Heart left ventricle (tissue), 16 donors: ENCODE results near the gene FAM171A1. TPM values are rescaled to one million over a fixed set of nuclear protein-coding genes. Genes with fewer than 3 reads are reported as not detected.

Experiments used
- ATAC-seq, 4 donors: fragments of 200-7000 bp; cut with Tn5 transposase; one replicate each; pipeline ENCODE4 v1.9.1; 2020 to 2022; ENCODE audit warnings: moderate library complexity in 4 of 4, mild to moderate bottlenecking in 3 of 4, moderate number of reproducible peaks in 1 of 4
- DNase-seq, 5 donors: peaks; one replicate each; pipeline ENCODE4 v3.0.0-alpha.2; 2020
- H3K27ac ChIP-seq, 12 donors: fragments of 200-600 bp; sonication (generic) in 4 of 12; one replicate each; pipeline versions ENCODE4 v1.5.0 to v1.8.0; 2016 to 2022; ENCODE audit warnings: mild to moderate bottlenecking in 2 of 12
- H3K27me3 ChIP-seq, 9 donors: fragments of 200-600 bp; sonication (generic) in 2 of 9; one replicate each; pipeline versions ENCODE4 v1.5.1 to v1.8.0; 2016 to 2022; ENCODE audit warnings: mild to moderate bottlenecking in 3 of 9
- H3K36me3 ChIP-seq, 9 donors: fragments of 200-600 bp; sonication (generic) in 2 of 9; one replicate each; pipeline versions ENCODE4 v1.5.0 to v1.8.0; 2018 to 2022; ENCODE audit warnings: mild to moderate bottlenecking in 2 of 9
- H3K4me1 ChIP-seq, 12 donors: fragments of 200-600 bp; sonication (generic) in 4 of 12; one replicate each; pipeline versions ENCODE4 v1.5.0 to v1.8.0; 2016 to 2022; ENCODE audit warnings: mild to moderate bottlenecking in 3 of 12
- H3K4me3 ChIP-seq, 12 donors: fragments of 200-600 bp; sonication (generic) in 4 of 12; one replicate each; pipeline versions ENCODE4 v1.5.0 to v1.8.0; 2017 to 2022; ENCODE audit warnings: mild to moderate bottlenecking in 9 of 12, moderate library complexity in 4 of 12
- H3K9me3 ChIP-seq, 12 donors: fragments of 200-600 bp; sonication (generic) in 4 of 12; one replicate each; pipeline versions ENCODE4 v1.5.0 to v1.8.0; 2016 to 2022; ENCODE audit warnings: mild to moderate bottlenecking in 1 of 12
- CTCF ChIP-seq, 12 donors: fragments of 200-600 bp; sonication (generic) in 4 of 12; IDR thresholded peaks; one replicate each; pipeline versions ENCODE4 v1.5.0 to v1.8.0; 2018 to 2022; ENCODE audit warnings: antibody characterized with exemption in 12 of 12, mild to moderate bottlenecking in 5 of 12
- POLR2A ChIP-seq, 2 donors: fragments of 450-650 bp; IDR thresholded peaks; one replicate each; pipeline ENCODE4 v1.6.1; 2017; ENCODE audit warnings: antibody characterized with exemption in 2 of 2, mild to moderate bottlenecking in 2 of 2, moderate library complexity in 2 of 2
- WGBS, 4 donors: extraction: QIAGEN DNeasy Blood & Tissue Kit in 2 of 4; methylation state at CpG; one replicate each; pipeline versions ENCODE4 v1.1.5 to v1.1.7; 2013 to 2018; 5-methylcytosine and 5-hydroxymethylcytosine counted together
- intact Hi-C, 10 donors: fragments of 100-400 bp; cut with DNase I; formaldehyde crosslinking; loops; one replicate each; pipeline versions ENCODE4 v1.11.1 to v1.14.2; 2022
- polyA plus RNA-seq, 2 donors: library from polyadenylated mRNA; stranded (reverse); fragments of 200-250 nt; gene quantifications; one replicate each; pipeline ENCODE4 v1.2.3, GENCODE V29; 2013
- total RNA-seq, 9 donors: library from RNA; depleted of rRNA in 2 of 9; stranded (reverse); fragments of >200 nt in 2 of 9; fragmentation: NEBNext Ultra II Directional in 3 of 9; extraction: Animal tissue kit (Norgen Biotek cat#: 25700) in 3 of 9; gene quantifications; one replicate each; pipeline versions ENCODE4 v1.1.0 to v1.2.4, GENCODE V29; 2016 to 2023
- donor health status: ischemic (EF 13 %, LVEDD 7.1; RV severe dilation, severe dysfunction).
- donor health status: healthy with polysubstance abuse.
- donor health status: DM: no; HTN: yes; CAD: no.
- donor health status: DM: no; HTN: no; CAD: no.
- donor health status: ischemic (EF 25% LVEDD 6.9; RV normal size, moderate dysfunction).
- donor health status: ischemic (EF 25% LVEDD 5.7; RV mildly dilated, moderate dysfunction).
- donor health status: healthy.
- donor health status: DM: yes; HTN: yes; CAD: no.
- donor health status: ischemic (EF 35%, LVEDD 5.7; RV mildly dilated, moderate dysfunction).
- donor health status: nonischemic (EF 11% LVEDD 7.7; RV severe dilation, severe dysfunction).
- donor health status: DM: yes; HTN: yes; CAD: no.
- donor health status: PGD.
- donor health status: ischemic (EF 29% LVEDD 5.4; RV normal size, mild dysfunction).
- donor health status: nonischemic (EF 23%, LVEDD 6.1; RV moderate dilation, normal function).

FAM171A1 gene
- total and polyA plus RNA-seq, 11 donors = 4.1 to 18.0 (median 9.8) TPM

GRCh38 chr10:15324611-15325010 lies 46.5 kb downstream of the FAM171A1 start:
- no peak for ATAC-seq
- H3K27ac ChIP-seq = peak overlapping the region in 2 of 12 donors; percentile 48 to 58
- intact Hi-C loops = no loop called here

GRCh38 chr10:15324113-15324512 lies 47.0 kb downstream of the FAM171A1 start:
- Histone ChIP-seq H3K4me1 (peaks cover 0 to 38% (median 14%) of the 10 kb centered on the region in 12 donors), H3K27me3 (no peaks in the 10 kb centered on the region), H3K27ac (no peak overlapping the region), H3K9me3 (peaks cover 0 to 5% (median 0%) of the 10 kb centered on the region in 12 donors), H3K4me3 (no peak overlapping the region), H3K36me3 (no peaks in the 10 kb centered on the region)
- ATAC-seq (no peak), DNase-seq (no peak)
- TF ChIP-seq POLR2A (IDR thresholded peaks at IDR 0.05) (no peak), CTCF (IDR thresholded peaks at IDR 0.05) (no peak)
- intact Hi-C loops = no loop called here
- WGBS, 4 donors = 88 to 94% (median 89%) methylated on average over 8 of the region's 8 CpGs

More at GRCh38 chr10:15324611-15325010, 46.5 kb downstream of the FAM171A1 start:
- peaks cover 0 to 38% (median 14%) of the 10 kb centered on the region in 12 donors for H3K4me1 ChIP-seq
- no peak overlapping the region for H3K4me3 ChIP-seq
- no peak for DNase-seq
- H3K36me3 ChIP-seq = no peaks in the 10 kb centered on the region
- no peaks in the 10 kb centered on the region for H3K27me3 ChIP-seq
- WGBS, 4 donors = 87 to 95% (median 89%) methylated on average over 6 of the region's 6 CpGs
- no peak for TF ChIP-seq POLR2A (IDR thresholded peaks at IDR 0.05)
- TF ChIP-seq CTCF (IDR thresholded peaks at IDR 0.05) = no peak
- H3K9me3 ChIP-seq = peaks cover 0 to 5% (median 0%) of the 10 kb centered on the region in 12 donors

GRCh38 chr10:15322356-15322755 lies 48.7 kb downstream of the FAM171A1 start:
- Histone ChIP-seq H3K4me3 (no peak overlapping the region), H3K4me1 (peaks cover 0 to 38% (median 14%) of the 10 kb centered on the region in 12 donors), H3K36me3 (no peaks in the 10 kb centered on the region), H3K9me3 (peaks cover 0 to 5% (median 0%) of the 10 kb centered on the region in 12 donors), H3K27me3 (no peaks in the 10 kb centered on the region), H3K27ac (peak overlapping the region in 4 of 12 donors; percentile 8 to 40 (median 29))
- TF ChIP-seq CTCF (IDR thresholded peaks at IDR 0.05) (no peak), POLR2A (IDR thresholded peaks at IDR 0.05) (no peak)
- WGBS, 4 donors = 57 to 85% (median 74%) methylated on average over 2 of the region's 2 CpGs
- DNase-seq (no peak), ATAC-seq (no peak)
- intact Hi-C loops = no loop called here

GRCh38 chr10:15321431-15322341 lies 49.4 kb downstream of the FAM171A1 start:
- peak overlapping the region in 7 of 12 donors; percentile 8 to 54 (median 39) for H3K27ac ChIP-seq
- H3K9me3 ChIP-seq = peaks cover 0 to 5% (median 0%) of the 10 kb centered on the region in 12 donors
- no peak overlapping the region for H3K4me3 ChIP-seq
- intact Hi-C loops = no loop called here
- no peaks in the 10 kb centered on the region for H3K27me3 ChIP-seq
- TF ChIP-seq CTCF (IDR thresholded peaks at IDR 0.05) (no peak), POLR2A (IDR thresholded peaks at IDR 0.05) (no peak)
- peaks cover 0 to 40% (median 14%) of the 10 kb centered on the region in 12 donors for H3K4me1 ChIP-seq
- peak; percentile 38 to 54 (median 41) for ATAC-seq
- H3K36me3 ChIP-seq = no peaks in the 10 kb centered on the region
- 29 to 39% (median 36%) methylated on average over 6 of the region's 6 CpGs for WGBS, 4 donors
- peak in 3 of 5 donors; percentile 24 to 61 (median 48) for DNase-seq
